Measurements from ENCODE around the gene STAT3.
"Not testable (repeated sequence)": the region's sequence is repeated elsewhere in the genome, so short reads cannot be mapped to it uniquely, and the experiment has no call there.

Gene STAT3

DNA sequence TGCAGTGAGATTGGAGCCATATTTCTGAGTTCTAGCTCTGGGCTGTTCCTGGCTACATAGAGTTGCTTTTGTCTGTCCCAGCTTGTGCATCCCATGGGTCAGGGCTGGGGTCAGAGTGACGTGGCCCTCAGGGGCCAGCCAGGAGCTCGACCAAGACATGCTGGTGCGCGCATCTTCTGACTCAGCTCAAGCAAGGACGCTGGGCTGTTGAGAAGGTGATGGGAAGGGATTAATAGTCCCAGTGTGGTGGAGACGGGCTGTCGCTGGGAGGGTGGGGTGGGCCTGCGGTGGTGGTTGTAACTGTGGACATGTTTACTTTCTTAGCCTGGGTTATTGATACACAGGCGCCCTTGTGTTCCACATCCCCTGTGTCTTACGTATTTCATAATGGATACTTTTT lies 90.5 kb downstream of the STAT3 start:
- not testable (repeated sequence) for DNase-seq (ENCODE audit: low read depth)

DNA sequence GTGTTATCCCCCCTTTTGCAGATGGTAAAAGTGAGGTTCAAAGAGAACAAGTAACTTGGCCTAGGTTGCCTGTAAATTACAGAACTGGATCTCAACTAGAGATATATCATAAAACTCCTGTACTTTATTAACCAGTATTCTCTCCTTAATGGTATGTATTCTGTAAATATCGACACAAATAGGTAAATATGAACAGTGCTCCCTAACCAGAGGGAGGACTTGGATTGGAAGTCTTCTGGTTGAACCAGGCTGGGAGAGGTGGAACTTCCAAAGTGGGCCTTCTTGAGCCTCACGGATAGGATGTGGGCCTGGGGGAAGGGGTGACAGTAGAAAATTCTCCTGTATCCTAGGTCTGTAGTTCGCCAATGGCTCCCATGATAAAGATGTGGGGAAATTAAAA lies 92.2 kb downstream of the STAT3 start:
- DNase-seq (ENCODE audit: low read depth) = no peak

DNA sequence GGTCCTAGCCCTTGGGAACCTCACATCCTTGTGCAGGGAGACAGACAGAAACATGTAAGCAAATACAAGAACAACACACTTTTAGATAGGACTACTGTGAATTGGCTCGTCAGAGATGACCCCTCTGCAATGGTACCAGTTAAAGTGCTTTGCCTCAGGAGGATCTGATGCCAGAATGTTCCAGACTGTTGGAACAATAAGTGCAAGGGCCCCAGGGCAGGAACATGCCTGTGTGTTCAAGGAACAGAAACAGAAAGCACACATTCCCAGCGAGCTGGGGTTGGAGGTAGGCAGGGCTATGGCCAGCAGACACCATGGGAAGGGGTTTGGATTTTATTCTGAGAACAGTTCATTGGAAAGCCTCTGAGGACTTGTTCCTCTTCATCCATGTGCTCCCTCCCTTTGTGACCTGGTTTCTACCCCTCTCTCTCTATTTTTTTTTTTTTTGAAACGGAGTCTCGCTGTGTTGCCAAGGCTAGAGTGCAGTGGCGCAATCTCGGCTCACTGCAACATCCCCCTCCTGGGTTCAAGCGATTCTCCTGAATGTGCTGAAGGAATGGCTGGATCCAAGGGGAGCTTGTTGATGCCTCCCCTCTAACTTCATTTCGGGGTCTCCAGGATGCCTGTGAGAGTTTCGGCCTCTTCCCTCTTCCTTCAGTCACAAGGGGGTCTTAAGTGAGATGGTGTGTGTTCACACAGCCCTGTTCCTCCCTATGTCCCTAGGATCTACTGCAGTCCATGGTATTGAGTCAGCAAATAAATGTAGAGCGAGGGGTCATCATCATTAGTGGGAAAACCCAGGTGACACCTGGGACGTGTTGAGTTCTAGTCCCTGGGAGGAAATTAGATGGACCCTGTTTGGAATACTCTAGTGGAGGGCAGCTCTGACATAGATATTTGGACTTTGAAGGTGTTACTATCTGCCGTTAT lies 93.5 kb downstream of the STAT3 start:
- DNase-seq (ENCODE audit: low read depth) = no peak

DNA sequence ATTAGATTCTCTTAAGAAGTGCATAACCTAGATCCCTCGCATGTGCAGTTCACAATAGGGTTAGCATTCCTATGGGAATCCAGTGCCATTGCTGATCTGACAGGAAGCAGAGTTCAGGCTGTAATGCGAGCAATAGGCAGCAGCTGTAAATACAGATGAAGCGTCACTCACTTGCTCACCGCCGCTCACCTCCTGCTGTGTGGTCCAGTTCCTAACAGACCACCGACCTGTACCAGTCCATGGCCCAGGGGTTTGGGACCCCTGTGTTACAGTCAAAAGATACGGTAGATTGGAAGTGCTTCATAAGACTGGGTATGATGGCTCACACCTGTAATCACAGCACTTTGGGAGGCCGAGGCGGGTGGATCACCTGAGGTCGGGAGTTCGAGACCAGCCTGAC lies 97.1 kb downstream of the STAT3 start:
- no peak for DNase-seq (ENCODE audit: low read depth)

DNA sequence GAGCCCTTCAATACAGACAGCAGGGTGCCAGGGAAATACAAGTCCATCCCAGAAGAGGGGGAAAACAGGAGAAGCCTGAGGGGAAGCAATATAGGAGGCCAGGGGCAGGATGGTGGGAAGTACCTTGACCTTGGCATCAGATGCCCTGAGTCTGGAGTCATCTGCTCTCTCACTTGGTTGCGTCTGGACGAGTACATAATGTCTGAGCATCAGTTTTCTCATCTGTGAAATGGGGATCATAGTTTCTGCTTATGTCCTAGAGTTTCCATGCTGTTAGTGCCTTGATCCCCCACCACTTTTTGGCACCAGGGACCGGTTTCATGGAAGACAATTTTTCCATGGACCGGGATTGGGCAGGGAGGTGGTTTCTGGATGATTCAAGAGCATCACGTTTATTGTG lies 97.7 kb downstream of the STAT3 start:
- DNase-seq (ENCODE audit: low read depth) = no peak

DNA sequence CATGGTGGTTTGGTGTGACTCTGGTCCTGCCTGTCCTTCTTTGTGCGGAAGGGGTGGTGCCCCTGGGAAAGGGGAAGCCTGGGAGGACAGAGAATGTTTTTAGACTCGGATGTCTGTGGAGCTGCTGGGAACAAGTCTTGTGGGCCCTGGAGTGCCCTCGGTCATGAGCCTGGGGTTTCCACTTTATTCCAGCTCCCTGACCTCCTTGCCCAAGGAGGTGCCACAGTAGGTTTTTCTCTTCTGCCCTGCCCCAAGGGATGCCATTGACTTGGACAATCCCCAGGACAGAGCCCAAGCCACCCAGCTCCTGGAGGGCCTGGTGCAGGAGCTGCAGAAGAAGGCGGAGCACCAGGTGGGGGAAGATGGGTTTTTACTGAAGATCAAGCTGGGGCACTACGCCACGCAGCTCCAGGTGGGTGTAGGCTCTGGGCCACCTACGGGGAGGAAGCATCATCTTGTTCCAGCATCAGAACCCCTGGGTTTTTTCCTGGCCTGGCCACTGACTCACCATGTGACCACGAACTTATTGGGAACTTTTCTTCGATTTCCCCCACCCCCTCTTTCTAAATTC lies 98.5 kb downstream of the STAT3 start:
- no peak for DNase-seq (ENCODE audit: low read depth)

DNA sequence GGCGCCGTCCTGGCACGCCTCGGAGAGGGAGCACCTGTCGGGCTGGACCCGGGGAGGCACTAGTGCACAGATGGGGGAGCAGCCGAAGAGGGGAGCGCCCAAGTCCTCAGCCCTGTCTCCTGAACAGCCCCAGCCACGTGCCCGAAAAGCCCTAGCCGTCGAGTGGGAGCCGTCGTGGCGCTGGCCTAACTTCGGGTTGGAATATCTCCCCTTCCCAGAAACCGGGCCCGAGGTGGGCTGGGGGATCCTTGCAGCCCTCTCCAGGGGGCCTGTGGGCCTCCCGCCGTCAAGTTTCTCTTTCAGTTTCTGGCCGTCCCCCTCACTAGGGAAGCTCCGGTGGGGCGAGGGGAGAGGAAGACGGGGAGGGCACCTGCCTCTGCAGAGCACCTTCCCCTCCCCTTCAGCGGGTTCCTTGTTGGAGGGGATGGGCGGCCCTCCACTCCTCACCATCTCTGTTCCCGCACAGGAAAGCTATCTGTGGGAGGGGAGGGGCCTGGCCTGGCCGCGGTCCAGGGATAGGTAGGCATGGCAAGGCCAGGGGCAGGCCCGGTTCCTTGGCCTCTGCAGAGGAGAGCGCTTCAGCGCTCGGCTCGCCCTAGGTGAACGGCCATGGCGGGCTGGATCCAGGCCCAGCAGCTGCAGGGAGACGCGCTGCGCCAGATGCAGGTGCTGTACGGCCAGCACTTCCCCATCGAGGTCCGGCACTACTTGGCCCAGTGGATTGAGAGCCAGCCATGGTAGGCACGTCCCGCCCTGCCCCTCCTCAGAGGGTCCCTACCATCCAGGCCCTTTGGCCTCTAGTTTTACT lies 99.2 kb downstream of the STAT3 start:
- no peak for DNase-seq (ENCODE audit: low read depth)

DNA sequence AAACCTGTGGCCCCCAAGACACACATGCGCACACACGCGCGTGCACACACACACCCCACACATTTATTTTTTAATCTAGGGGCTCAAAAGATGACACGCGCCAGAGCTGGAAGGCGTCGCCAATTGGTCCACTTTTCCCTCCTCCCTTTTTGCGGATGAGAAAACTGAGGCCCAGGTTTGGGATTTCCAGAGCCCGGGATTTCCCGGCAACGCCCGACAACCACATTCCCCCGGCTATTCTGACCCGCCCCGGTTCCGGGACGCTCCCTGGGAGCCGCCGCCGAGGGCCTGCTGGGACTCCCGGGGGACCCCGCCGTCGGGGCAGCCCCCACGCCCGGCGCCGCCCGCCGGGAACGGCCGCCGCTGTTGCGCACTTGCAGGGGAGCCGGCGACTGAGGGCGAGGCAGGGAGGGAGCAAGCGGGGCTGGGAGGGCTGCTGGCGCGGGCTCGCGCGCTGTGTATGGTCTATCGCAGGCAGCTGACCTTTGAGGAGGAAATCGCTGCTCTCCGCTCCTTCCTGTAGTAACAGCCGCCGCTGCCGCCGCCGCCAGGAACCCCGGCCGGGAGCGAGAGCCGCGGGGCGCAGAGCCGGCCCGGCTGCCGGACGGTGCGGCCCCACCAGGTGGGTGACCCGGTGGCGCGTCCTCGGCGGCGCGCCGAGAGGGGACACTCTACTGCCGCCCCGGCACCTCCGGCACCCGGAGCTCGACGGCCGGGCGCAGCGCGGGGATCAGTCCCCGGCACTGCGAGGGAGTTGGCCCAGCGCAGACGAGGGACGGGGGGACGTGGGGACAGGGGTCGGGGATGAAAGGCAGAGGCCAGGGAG lies 100.1 kb downstream of the STAT3 start, which contains the start of gene STAT5A:
TSS of gene STAT5A (plus strand) at position 522 of the 826 bp plus-strand sequence. CDS start 914 bp downstream, outside the sequence.
- peak; percentile 68 for DNase-seq (ENCODE audit: low read depth)

DNA sequence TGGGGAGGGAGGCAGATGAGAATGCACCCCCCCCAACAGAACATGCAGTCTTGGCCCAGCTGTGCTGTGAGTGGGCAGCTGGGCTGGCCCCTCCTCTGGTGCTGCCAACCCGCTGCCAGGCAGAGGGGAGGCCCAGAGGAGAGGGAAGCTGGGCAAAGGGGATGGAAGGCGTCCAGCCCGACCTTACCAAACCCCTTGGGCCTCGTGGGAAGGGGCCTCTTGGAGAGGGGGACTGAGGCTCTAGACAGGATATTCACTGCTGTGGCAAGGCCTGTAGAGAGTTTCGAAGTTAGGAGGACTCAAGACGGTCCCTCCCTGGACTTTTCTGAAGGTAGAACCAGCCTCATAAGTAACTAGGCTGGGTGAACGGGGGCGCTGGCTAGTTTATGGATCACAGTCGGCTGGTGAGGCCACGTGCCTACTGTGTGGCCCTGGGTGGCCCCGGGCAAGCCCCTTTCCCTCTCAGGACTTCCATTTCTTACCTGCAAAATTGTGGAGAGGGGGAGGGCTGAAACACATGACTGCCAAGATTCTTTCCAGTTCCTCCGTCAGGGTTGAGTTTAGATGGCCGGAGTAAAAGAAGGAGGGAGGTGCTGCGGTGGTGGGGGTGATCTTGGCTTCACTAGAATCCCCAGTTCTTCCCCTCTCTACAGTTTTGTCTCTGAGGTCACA lies 100.8 kb downstream of the STAT3 start:
- no peak for DNase-seq (ENCODE audit: low read depth)

DNA sequence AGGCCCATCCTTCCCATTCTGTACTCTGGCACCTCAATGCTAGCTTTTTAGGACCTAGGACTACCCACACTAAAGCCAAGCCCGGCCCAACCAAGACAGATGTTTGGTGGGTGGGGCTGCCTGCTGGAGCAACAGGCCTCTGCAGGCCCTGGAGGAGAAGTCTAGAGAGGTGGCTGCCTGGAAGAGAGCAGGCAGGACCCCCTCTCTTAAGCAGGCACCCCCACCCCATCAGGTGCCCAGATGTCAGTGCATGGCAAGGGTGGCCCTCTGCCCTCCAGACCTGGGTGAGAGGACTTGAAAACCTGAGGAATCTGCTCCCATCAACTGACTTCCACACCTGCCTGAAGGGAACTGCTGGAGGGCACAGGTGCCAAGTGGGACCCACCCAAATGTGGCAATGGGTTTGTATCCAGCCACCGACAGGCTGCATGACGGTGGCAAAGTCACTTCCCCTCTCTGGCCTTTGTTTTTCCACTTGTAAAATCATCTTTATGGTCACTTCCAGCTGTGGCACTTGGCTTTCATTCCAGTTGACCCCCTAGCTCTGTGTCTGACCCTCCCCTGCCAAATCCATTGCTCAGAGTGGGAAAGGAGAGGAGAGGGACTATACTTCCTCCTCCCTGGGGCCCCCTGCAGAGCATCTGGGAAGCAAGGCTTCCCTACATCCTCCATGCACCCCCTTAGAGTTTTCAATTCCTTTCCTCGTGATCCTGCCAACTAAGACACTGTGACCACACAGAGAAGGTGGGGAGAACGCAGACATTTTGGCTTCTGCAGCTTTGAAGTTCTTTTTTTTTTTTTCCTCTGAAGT lies 101.6 kb downstream of the STAT3 start:
- DNase-seq (ENCODE audit: low read depth) = no peak

DNA sequence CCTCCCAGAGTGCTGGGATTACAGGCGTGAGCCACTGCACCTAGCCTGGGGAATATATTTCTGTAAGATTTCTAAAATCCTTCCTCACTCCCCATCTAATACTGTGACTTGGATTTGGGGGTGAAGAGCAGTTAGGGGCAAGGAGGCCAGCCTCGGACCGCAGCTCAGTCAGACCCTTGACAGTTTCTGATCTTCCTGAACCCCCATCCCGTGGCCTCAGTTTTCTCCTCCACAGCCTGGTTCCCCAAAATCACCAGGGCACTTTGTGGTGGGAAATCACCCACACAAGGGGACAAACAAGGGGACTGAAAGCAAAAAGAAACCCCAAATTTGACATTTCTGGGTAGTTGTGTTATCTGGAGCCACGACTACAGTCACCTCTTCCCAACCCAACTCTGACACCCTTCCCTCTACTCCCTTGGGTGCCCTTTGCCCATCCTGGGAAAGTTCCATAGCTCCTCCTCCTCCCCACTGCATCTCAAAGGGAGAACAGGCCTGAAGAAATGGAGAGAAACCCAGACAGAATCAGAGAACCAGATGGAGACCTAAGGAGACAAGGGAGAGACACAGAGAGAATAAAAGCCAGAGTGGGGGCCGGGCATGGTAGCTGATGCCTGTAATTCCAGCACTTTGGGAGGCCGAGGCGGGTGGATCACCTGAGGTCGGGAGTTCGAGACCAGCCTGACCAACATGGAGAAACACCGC lies 102.7 kb downstream of the STAT3 start:
- DNase-seq (ENCODE audit: low read depth) = no peak

DNA sequence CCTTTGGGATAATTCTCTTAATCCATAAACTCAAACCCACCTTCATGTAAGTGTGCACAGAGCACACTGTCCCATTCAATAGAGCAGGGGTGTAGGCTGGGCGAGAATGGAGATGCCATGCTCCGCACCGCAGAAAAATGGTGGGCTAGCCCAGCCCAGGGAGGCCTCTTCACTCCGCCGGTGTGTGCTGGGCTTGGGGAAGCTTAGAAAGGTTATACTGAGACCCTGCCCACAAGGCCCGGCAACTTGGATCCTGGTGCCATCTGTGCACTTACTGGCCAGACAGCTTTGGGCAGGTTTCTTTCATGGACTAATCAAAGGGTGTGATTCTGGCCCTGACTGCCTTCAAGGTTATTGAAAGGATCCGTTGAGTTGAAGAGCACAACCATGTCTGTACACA lies 103.7 kb downstream of the STAT3 start:
- no peak for DNase-seq (ENCODE audit: low read depth)

DNA sequence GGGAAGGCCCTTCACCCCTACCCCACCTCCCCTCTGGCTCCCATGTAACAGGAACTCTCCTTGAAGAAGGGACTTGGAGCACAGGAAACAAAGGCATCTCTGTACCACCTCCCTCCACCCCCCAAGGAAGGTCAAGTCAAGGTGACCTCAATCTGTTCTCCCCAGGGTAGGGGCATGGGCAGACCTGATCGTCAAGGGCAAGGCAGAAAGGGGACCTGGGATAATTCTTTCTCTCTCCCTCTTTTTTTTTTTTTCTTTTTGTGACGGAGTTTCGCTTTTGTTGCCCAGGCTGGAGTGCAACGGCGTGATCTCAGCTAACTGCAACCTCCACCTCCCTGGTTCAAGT lies 104.2 kb downstream of the STAT3 start:
- DNase-seq (ENCODE audit: low read depth) = no peak

DNA sequence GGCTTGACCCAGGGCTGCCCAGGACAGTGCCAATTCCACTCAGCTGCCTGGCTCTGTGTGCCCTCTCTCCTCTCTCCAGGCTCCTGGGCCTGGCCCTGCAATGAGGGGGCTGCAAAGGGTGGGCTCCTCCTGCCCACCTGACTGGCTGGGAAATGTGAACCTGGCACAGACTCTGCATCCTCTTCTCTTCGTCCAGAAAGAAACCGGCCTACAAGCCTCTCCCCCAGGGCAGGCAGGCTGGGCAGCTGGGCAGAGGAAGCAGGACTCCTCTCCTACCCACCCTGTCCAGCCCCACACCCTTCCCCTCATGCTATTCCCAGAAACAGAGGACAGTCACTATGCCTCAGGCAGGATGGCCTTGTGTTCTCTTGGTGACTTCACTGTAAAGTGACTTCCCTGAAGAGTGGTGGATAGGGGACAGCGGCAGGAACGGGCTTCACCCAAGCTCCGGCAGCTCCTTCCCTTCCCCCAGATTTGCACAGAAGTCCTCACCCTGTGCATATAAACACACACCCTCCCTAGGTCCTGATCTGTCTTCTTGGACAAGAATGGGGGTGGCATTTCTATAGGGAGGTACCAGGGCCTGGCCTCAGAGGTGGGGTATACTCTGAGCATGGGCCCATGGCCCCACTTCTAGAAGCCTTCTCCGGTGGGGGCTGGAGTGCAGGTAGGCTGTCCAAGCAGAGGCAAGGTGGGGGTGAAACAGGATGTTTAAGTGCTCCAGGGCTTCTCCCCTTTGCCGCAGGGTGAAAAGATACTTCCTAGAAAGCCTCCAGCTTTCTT lies 104.8 kb downstream of the STAT3 start:
- no peak for DNase-seq (ENCODE audit: low read depth)

DNA sequence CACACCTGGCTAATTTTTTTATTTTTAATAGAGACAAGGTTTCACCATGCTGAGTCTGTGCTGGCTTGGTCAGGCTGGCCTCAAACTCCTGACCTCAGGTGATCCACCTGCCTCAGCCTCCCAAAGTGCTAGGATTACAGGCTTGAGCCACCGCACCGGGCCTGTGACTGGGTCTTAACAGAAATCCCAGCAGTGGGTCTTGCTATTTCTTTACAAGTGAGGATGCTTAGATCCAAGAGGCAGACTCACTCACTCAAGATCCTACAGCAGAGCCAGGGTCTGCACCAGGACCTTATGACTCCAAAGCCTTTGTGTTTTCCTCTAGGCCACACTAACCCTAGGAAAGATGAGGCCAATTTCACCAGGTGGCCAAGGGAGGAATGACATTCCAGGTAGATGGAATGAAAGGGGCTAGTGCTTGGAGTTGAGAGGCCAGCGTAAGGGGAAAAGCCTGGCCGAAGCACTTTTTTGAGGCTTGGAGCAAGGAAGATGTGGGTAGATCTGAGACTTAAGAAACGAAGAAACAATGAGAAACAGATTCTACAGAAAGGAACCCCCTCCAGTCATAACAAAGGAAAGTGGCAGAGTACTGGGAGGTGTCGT lies 105.7 kb downstream of the STAT3 start:
- no peak for DNase-seq (ENCODE audit: low read depth)

DNA sequence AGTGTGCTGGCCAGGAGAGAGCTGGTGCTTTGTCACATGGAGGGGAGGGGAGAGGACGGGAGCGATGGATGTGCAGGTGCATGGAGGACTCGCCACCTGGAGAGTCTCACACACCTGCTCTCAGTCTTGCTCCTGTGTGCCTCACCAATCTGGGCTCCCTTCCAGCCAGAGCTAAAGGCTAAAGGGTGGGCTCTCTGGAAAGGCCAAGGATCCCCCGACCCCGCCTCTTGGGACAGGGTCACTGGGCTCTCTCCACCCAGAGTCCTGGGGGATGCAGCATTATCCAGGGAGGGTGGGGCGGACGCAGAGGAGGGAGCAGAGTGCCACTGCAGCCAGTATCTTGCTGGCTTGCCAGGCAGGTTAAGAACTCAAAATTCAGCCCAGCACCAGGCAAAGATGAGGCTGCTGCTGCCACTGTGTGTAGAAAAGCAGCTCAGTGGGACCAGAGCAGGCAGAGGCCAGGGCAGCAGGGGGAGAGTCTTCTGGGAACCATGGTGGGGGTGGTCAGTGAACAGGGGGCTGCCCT lies 106.6 kb downstream of the STAT3 start:
- DNase-seq (ENCODE audit: low read depth) = no peak

DNA sequence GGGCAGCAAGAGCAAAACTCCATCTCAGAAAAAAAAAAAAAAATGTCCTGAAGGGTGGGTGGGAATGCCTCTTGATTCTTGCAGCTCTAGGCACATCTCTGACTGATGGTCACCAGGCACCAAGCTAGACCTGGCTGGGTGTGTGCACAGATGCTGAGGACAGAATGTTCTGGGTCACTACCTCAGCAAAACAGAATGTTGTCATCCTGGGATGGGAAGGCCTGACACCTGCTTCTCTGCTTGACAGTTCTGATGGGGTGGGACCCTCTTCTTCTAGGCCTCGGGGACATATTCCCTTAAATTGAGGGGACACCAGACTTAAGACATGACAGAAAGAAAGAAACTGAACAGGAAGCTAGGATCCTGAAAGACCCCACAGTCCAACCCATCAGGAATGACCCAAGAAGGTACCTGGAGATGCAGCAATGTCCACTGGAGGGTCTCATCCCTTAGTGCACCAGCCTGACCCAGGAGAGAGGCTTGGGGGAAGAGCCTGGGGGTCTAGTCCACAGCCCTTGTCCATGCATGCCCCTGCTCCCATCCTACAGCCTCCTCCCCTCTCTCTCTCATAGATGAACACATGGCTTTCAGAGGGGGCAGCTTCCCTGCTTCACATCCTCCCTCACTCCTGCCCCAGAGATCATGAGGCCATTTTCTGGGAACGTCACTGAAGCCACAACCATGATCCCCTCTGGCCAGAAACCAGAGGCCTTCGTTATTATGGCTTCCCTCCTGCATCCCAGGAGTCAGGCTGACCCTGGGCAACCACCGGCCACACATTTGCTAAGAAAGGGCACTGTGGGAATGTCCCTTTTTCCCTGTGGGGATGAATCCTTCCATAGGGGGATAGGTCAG lies 108.2 kb downstream of the STAT3 start:
- DNase-seq (ENCODE audit: low read depth) = no peak

All from fibroblast of the conjunctiva (primary cell).